HEK293 (cell line): Measurements from ENCODE around the gene SLC13A3.

ENCODE experiments used
- CTCF ChIA-PET: fragments of 350-600 bp; formaldehyde crosslinking; extraction: SDS; loops from one replicate; lab custom pipeline; 2021; ENCODE audit warnings: antibody characterized with exemption; lab: Yijun Ruan, JAX
- POLR2A ChIA-PET: fragments of 300-600 bp; formaldehyde crosslinking; extraction: SDS; loops from one replicate; lab custom pipeline; 2020; ENCODE audit warnings: antibody characterized with exemption, inconsistent platforms; lab: Yijun Ruan, JAX
- H3K27ac ChIP-seq: fragments of 200-500 bp; sonication (Bioruptor generic); 2 replicates; pipeline ENCODE4 v1.5.1; 2014; ENCODE audit warnings: low read depth, low read length, control low read depth, inconsistent platforms; ENCODE audit errors: extremely low read depth
- H3K36me3 ChIP-seq, 2 experiments: fragments of 200-500 bp in 1 of 2; sonication (Bioruptor generic) in 1 of 2; 1 replicate in 1 of 2; 2 replicates in 1 of 2; pipeline ENCODE4 v1.5.1; 2014 to 2017; ENCODE audit warnings: inconsistent platforms in 2 of 2, low read length in 2 of 2; ENCODE audit not compliant: control insufficient read depth in 2 of 2, insufficient read depth in 1 of 2
- H3K4me1 ChIP-seq: fragments of 200-500 bp; sonication (Bioruptor generic); 2 replicates; pipeline ENCODE4 v1.5.1; 2014; ENCODE audit warnings: mild to moderate bottlenecking, low read length, inconsistent platforms; ENCODE audit not compliant: control insufficient read depth, insufficient read depth
- H3K4me3 ChIP-seq: 2 replicates; pipeline ENCODE4 v1.5.1; 2011; ENCODE audit warnings: low read depth, mild to moderate bottlenecking, control low read depth, low read length, moderate library complexity
- H3K9me3 ChIP-seq: fragments of 200-500 bp; sonication (Bioruptor generic); 2 replicates; pipeline ENCODE4 v1.5.1; 2014; ENCODE audit warnings: low read depth, low read length, inconsistent platforms; ENCODE audit not compliant: control insufficient read depth, insufficient read depth
- BCL11B ChIP-seq: fragments of 450-650 bp; formaldehyde crosslinking; IDR thresholded peaks from 2 replicates; pipeline ENCODE4 v1.5.1; 2016; ENCODE audit warnings: low read depth, missing biosample characterization, missing genetic modification characterization
- HOXD13 ChIP-seq: sonication (generic); formaldehyde crosslinking; IDR thresholded peaks from 2 replicates; pipeline ENCODE4 v1.8.0; 2022; ENCODE audit warnings: missing genetic modification reagents, borderline replicate concordance
- OSR2 ChIP-seq: fragments of 450-650 bp; formaldehyde crosslinking; IDR thresholded peaks from 2 replicates; pipeline ENCODE4 v1.5.1; 2016; ENCODE audit warnings: missing biosample characterization, missing genetic modification characterization
- ZBTB17 ChIP-seq: fragments of 450-650 bp; formaldehyde crosslinking; IDR thresholded peaks from 2 replicates; pipeline ENCODE4 v1.5.1; 2016; ENCODE audit warnings: missing biosample characterization, missing genetic modification characterization
- ZNF10 ChIP-seq: fragments of 450-650 bp; formaldehyde crosslinking; IDR thresholded peaks from 2 replicates; pipeline ENCODE4 v1.5.1; 2017; ENCODE audit warnings: missing biosample characterization, missing genetic modification characterization
- ZNF138 ChIP-seq: fragments of 450-650 bp; formaldehyde crosslinking; IDR thresholded peaks from 2 replicates; pipeline ENCODE4 v1.5.1; 2016; ENCODE audit warnings: missing biosample characterization, missing genetic modification characterization, borderline replicate concordance
- ZNF148 ChIP-seq: fragments of 450-650 bp; formaldehyde crosslinking; IDR thresholded peaks from 2 replicates; pipeline ENCODE4 v1.5.0; 2017; ENCODE audit warnings: missing biosample characterization, missing genetic modification characterization, borderline replicate concordance
- ZNF155 ChIP-seq: fragments of 450-650 bp; formaldehyde crosslinking; IDR thresholded peaks from 2 replicates; pipeline ENCODE4 v1.5.1; 2016; ENCODE audit warnings: missing biosample characterization, missing genetic modification characterization
- ZNF174 ChIP-seq: fragments of 450-650 bp; formaldehyde crosslinking; IDR thresholded peaks from 2 replicates; pipeline ENCODE4 v1.5.0; 2017; ENCODE audit warnings: missing biosample characterization, mild to moderate bottlenecking, missing genetic modification characterization
- ZNF214 ChIP-seq: fragments of 450-650 bp; formaldehyde crosslinking; IDR thresholded peaks from 2 replicates; pipeline ENCODE4 v1.5.1; 2017; ENCODE audit warnings: missing biosample characterization, mild to moderate bottlenecking, missing genetic modification characterization, borderline replicate concordance
- ZNF221 ChIP-seq: fragments of 450-650 bp; formaldehyde crosslinking; IDR thresholded peaks from 2 replicates; pipeline ENCODE4 v1.5.1; 2017; ENCODE audit warnings: missing biosample characterization, missing genetic modification characterization, borderline replicate concordance
- ZNF335 ChIP-seq: fragments of 450-650 bp; formaldehyde crosslinking; conservative IDR thresholded peaks from 2 replicates; pipeline ENCODE4 v1.5.1; 2016; ENCODE audit warnings: missing biosample characterization, missing genetic modification characterization
- ZNF354C ChIP-seq: fragments of 450-650 bp; formaldehyde crosslinking; IDR thresholded peaks from 2 replicates; pipeline ENCODE4 v1.5.1; 2016; ENCODE audit warnings: missing biosample characterization, missing genetic modification characterization, low read depth, borderline replicate concordance
- ZNF37A ChIP-seq: fragments of 450-650 bp; IDR thresholded peaks from 2 replicates; pipeline ENCODE4 v1.5.1; 2018; ENCODE audit warnings: missing biosample characterization, missing genetic modification characterization
- ZNF621 ChIP-seq: fragments of 450-650 bp; formaldehyde crosslinking; IDR thresholded peaks from 2 replicates; pipeline ENCODE4 v1.5.1; 2017; ENCODE audit warnings: missing biosample characterization, missing genetic modification characterization
- ZNF623 ChIP-seq: fragments of 450-650 bp; formaldehyde crosslinking; IDR thresholded peaks from 2 replicates; pipeline ENCODE4 v1.5.1; 2016; ENCODE audit warnings: missing biosample characterization, missing genetic modification characterization
- ZNF654 ChIP-seq: fragments of 450-650 bp; formaldehyde crosslinking; IDR thresholded peaks from 2 replicates; pipeline ENCODE4 v1.5.1; 2016; ENCODE audit warnings: low read depth, missing biosample characterization, missing genetic modification characterization
- ZNF768 ChIP-seq: fragments of 450-650 bp; formaldehyde crosslinking; IDR thresholded peaks from 2 replicates; pipeline ENCODE4 v1.5.1; 2018; ENCODE audit warnings: missing biosample characterization, mild to moderate bottlenecking, missing genetic modification characterization
- ZSCAN5A ChIP-seq: fragments of 450-650 bp; formaldehyde crosslinking; IDR thresholded peaks from 2 replicates; pipeline ENCODE4 v1.5.1; 2016; ENCODE audit warnings: missing biosample characterization, missing genetic modification characterization
- TF ChIP-seq, protein P1 (sequence below): fragments of 450-650 bp; formaldehyde crosslinking; IDR thresholded peaks from 2 replicates; pipeline ENCODE4 v1.5.1; 2016; ENCODE audit warnings: missing biosample characterization, missing genetic modification characterization
- TF ChIP-seq, protein P2 (sequence below): fragments of 450-650 bp; formaldehyde crosslinking; IDR thresholded peaks from 2 replicates; pipeline ENCODE4 v1.5.1; 2016; ENCODE audit warnings: missing biosample characterization, missing genetic modification characterization

SLC13A3 gene

GRCh38 chr20:46638898-46639274 is 12.4 kb downstream of the SLC13A3 start (continued):
- TF ChIP-seq ZNF221 (tag by site-specific recombination) = no peak
- TF ChIP-seq, protein P1, sequence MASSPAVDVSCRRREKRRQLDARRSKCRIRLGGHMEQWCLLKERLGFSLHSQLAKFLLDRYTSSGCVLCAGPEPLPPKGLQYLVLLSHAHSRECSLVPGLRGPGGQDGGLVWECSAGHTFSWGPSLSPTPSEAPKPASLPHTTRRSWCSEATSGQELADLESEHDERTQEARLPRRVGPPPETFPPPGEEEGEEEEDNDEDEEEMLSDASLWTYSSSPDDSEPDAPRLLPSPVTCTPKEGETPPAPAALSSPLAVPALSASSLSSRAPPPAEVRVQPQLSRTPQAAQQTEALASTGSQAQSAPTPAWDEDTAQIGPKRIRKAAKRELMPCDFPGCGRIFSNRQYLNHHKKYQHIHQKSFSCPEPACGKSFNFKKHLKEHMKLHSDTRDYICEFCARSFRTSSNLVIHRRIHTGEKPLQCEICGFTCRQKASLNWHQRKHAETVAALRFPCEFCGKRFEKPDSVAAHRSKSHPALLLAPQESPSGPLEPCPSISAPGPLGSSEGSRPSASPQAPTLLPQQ (tag by site-specific recombination) = no peak

- no peaks in the 10 kb centered on the region for H3K9me3 ChIP-seq
- TF ChIP-seq ZNF148 (tag by site-specific recombination) (no peak), ZNF623 (tag by site-specific recombination) (no peak), ZNF37A (no peak), ZNF138 (tag by site-specific recombination) (no peak), ZNF155 (tag by site-specific recombination) (no peak), ZNF174 (tag by site-specific recombination) (no peak), ZNF214 (tag by site-specific recombination) (no peak), OSR2 (tag by site-specific recombination) (no peak), HOXD13 (CRISPR knock-in tag) (no peak), ZNF621 (tag by site-specific recombination) (no peak), ZNF354C (tag by site-specific recombination) (no peak), ZNF654 (tag by site-specific recombination) (no peak), ZNF335 (tag by site-specific recombination) (no peak)
- TF ChIP-seq, protein P2, sequence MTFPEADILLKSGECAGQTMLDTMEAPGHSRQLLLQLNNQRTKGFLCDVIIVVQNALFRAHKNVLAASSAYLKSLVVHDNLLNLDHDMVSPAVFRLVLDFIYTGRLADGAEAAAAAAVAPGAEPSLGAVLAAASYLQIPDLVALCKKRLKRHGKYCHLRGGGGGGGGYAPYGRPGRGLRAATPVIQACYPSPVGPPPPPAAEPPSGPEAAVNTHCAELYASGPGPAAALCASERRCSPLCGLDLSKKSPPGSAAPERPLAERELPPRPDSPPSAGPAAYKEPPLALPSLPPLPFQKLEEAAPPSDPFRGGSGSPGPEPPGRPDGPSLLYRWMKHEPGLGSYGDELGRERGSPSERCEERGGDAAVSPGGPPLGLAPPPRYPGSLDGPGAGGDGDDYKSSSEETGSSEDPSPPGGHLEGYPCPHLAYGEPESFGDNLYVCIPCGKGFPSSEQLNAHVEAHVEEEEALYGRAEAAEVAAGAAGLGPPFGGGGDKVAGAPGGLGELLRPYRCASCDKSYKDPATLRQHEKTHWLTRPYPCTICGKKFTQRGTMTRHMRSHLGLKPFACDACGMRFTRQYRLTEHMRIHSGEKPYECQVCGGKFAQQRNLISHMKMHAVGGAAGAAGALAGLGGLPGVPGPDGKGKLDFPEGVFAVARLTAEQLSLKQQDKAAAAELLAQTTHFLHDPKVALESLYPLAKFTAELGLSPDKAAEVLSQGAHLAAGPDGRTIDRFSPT (tag by site-specific recombination) = no peak
- TF ChIP-seq, all 188 proteins: peak for 0
- ChIA-PET POLR2A (no interaction called here), CTCF (no interaction called here)
- H3K4me3 ChIP-seq = no peak overlapping the region
- no peaks in the 10 kb centered on the region for H3K4me1 ChIP-seq
- H3K27ac ChIP-seq = no peak overlapping the region
- no peaks in the 10 kb centered on the region for H3K36me3 ChIP-seq
Observed at GRCh38 chr20:46638134-46638897, 12.9 kb downstream of the SLC13A3 start.

DNA sequence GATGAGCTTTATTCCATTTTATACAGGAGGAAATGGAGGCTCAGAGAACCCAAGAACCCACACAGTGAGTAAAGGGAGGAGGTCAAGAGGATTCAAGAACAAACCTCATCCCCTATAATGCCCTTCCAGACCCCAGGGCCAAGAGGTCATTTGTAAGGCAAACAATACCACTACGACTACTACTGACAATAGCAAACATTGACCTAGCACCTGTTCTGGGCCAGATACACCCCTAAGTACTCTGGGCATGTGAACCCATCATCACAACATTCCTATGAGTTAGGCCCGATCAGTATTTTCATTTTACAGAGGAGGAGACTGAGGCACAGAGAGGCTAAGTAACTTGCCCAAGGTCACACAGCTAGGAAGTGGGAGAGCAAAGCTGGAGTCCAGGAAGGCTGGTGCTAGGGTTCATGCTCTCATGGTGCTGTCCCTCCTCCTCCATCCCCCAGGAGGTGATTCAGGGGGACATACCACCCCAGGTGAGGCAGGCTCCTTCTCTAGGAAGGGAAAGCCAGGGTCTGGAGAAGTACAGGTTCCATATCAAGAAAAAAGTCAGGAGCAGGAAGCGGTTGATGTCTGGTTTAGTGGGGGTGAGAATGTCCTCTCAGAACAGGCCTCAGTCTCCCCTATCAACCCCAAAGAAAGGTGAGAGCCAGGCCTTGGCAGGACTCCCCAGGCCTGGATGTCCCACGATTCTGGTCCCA is 13.7 kb downstream of the SLC13A3 start:
- H3K4me1 ChIP-seq = no peaks in the 10 kb centered on the region
- ChIA-PET CTCF (no interaction called here), POLR2A (no interaction called here)
- no peak overlapping the region for H3K4me3 ChIP-seq
- no peaks in the 10 kb centered on the region for H3K36me3 ChIP-seq
- no peaks in the 10 kb centered on the region for H3K9me3 ChIP-seq
- no peak overlapping the region for H3K27ac ChIP-seq
- no peak for TF ChIP-seq BCL11B
- TF ChIP-seq ZNF768 (tag by site-specific recombination) = 0 out of 2 replicates have a peak, but pooled peaks have one; percentile 35
- no peak for TF ChIP-seq ZSCAN5A
- no peak for TF ChIP-seq ZBTB17
- no peak for TF ChIP-seq ZNF221 (tag by site-specific recombination)
- TF ChIP-seq ZNF10 (tag by site-specific recombination) = no peak
